NCI-H2029 (cell line): ENCODE results near the gene CCDC74A.
"Not testable (repeated sequence)": the region's sequence is repeated elsewhere in the genome, so short reads cannot be mapped to it uniquely, and the experiment has no call there.

ENCODE experiments used
- DNase-seq: peaks from one replicate; lab custom pipeline; 2025; lab: John Stamatoyannopoulos, UW

CCDC74A gene

GRCh38 chr2:131529864-131530445, 2.3 kb downstream of the CCDC74A start:
- not testable (repeated sequence) for DNase-seq

- DNase-seq = not testable (repeated sequence)
Measured at GRCh38 chr2:131530626-131531344, 3.1 kb downstream of the CCDC74A start.

GRCh38 chr2:131531547-131532185, 4.0 kb downstream of the CCDC74A start:
- not testable (repeated sequence) for DNase-seq

- DNase-seq = peak; percentile 64
Measured at GRCh38 chr2:131532723-131533608, 5.3 kb downstream of the CCDC74A start.

DNA sequence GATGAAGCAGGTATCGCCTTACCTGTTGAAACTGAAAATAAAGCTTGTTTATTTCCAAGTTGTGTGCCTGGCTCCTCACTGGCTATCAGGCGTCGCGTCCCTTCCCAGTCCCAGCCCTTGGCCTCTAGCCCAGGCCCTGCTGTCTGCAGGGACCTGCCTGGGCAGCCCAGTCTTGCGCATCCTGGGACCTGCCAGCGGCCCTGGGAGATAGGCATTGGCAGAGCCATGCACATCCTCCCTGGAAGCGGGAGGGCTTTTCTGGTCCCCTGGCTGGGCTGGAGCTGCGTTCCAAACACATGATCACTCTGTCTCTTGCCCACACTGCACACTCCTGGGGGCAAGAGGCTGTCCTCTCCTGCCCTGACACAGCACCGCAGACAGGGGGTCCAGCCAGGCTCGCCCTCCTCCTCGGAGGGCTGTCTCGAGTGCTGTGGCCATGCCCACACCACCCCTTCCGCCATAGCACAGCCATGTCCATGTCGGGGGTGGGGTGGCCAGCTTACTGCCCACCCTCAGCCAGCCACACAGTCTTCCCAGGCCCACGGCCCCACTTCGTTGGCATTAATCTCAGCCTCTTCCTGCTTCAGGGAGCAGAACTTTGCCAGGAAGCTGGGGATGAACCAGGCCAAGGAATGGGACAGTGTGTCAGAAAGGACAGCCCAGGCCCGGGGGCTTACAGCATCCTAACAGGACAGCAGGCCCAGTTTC, 6.1 kb downstream of the CCDC74A start:
- DNase-seq = peak; percentile 78

DNA sequence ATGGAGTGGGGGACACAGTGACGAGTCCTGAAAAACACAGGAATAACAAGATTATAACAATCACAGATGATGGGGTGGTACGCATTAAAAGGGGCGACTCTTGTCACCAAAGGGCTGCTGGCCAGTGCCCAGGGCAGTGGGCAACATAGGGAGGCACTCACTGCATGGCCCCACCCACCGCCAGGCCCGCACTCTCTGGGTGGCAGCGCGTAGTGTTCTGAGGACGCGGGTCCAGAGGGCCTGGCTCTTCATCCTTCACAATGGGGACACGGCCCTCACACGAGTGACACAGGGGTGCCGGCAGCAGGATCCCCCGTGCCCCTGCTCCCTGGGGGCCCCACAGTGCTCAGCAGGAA, 6.6 kb downstream of the CCDC74A start:
- not testable (repeated sequence) for DNase-seq

DNA sequence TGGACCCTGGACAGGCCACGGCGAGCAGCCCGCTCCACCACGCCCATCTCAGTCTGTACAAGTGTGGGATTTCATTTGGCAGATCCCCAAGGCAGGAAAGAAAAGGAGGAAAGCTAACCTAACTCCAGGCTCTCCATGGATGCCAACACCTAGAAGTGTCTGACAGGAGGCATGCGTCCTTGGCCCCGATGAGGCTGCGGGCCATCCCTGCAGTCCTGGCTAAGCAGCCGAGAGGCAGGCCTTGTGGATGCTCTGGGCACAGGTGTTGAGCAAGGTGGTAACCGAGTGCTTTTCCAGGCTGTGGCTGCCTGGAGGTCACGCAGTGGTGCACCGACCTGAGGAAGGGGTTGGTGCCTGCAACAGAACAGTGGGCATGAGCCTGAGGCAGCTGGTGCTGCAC, 7.3 kb downstream of the CCDC74A start:
- not testable (repeated sequence) for DNase-seq

DNA sequence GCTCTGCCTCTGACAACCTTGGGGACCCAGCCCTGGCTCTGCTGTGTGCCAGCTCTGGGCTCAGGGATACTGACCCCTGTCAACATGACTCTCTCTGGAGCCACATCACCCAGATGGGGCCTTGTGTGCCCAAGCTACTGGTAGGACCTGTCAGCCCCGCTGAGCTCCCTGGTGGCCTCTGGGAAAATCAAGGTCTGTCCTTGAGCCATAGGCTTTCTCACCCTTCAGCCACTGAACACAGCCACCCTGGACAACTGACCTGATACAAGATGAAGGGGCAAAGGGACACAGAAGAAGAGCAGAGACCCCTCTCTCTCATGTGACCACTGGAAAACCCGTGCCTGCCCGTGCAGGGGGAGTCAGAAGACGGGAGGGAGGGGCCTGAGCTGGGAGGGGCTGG, 7.8 kb downstream of the CCDC74A start:
- DNase-seq = no peak

DNA sequence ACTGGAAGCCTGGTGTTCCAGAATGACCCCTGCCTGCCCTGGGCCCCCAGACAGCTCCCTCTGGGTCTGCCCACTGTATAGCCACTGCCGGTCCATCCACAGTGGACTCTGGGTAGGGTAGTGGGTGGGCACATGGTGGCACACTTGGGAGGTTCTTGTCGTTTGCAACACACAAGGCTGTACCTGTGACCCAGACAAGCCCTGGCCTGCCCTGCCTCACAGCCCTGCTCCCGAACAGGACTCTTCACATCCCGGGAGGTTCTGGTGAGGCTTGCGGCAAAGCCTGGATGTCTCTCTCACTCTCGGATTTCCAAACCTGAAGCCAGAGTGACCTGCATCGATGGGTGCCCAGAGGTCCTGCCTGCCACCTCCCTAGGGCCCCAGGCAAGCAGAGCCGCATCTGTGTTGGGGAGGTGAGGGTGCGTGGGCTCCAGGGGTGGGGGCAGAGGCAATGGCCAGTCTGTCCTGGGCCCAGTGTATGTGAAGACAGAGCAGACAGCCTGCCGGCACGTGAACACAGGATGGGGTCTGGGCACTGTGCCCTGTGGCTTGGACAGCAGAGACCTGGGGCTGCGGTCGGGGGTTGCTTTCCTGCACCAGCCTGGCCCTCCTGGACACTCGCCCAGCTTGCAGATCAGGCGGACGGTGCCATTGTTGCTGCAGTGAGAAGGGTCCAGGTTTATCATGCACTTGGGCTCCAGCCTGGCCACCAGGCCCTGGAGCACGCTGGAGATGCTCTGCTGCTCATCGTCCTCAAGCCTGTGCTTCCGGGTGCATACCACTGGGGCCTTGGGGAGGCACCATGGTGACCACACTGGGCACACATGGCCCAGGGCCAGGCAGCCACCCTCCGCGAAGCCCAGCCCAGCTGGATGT, 8.5 kb downstream of the CCDC74A start:
- DNase-seq = not testable (repeated sequence)

DNA sequence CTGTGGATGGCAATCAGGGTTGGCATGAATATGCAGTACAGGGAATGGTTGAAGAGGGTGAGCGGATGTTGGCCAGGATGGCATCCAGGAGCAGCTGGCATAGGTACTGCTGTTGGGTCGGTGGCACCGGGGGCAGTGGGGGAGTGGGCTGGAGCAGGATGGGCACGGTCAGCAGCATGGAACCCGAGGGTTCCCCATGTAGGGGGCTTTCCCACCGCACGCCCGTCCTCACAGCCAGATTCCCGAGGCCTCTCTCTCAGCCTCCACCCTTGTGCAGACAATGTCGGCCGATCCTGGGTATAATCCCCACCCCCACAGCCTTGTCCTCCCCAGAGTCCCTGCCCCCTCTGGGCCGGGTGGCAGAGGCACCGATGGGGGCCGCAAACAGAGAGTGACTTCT, 9.2 kb downstream of the CCDC74A start:
- DNase-seq = not testable (repeated sequence)

- DNase-seq = not testable (repeated sequence)
Measured at GRCh38 chr2:131538856-131539255, 11.2 kb downstream of the CCDC74A start.

- DNase-seq = no peak
Measured at GRCh38 chr2:131542438-131543384, 15.0 kb downstream of the CCDC74A start.

GRCh38 chr2:131543385-131543891, 15.8 kb downstream of the CCDC74A start:
- no peak for DNase-seq

DNA sequence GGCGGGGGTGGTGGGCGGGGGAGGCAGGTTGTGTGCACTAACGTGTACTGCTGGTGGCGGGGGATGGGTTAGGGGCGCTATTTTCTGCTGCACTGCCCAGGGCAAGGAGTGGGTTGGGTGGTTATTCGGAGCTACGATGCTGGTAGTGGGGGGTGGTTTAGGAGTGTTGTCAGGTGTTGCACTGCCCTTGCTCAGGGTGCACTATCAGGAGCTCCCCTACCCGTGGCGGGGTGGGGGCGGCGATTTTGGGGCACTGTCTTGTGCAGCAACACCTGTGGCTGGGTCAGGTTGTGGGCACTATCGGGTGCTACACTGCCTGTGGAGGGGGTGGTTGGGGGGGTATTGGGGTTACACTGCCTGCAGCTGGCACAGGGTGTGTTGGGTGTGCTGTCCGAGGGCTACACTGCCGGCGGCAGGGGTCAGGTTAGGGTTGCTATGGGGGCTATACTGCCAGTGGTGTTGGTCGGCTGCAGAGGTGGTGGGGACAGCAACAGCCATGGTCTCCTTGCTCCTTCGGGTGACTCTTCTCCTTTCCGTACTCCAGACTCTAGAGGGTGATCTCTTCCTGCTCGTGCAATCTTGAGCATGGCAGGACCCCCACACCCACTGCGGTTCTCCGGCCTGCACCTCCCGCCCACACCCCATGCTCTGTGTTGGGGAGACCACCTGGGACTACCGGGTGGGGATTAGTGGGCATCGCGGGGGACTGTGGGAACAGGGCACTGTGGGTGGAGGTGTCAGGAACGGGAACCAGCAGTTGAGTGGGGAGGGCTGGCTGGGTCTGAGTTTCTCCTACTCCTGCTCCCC, 16.5 kb downstream of the CCDC74A start:
- DNase-seq = not testable (repeated sequence)

DNA sequence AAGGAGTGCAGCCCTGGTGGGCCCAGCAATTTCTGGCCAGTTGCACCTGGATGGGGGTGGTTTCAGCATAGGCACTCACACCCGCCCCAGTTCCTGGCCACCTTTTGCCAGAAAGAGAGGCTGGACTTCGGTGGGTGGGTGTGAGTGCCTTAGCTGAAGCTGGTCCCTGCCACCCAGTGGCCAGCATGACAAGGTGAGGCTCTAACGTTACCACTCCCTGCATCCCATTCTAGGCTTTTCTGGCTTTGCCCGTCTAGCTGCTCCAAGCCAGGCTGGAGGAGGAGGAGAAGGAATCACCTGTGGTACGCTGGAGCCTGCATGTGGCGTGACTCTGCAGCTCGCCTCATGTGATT, 17.1 kb downstream of the CCDC74A start:
- DNase-seq = not testable (repeated sequence)

DNA sequence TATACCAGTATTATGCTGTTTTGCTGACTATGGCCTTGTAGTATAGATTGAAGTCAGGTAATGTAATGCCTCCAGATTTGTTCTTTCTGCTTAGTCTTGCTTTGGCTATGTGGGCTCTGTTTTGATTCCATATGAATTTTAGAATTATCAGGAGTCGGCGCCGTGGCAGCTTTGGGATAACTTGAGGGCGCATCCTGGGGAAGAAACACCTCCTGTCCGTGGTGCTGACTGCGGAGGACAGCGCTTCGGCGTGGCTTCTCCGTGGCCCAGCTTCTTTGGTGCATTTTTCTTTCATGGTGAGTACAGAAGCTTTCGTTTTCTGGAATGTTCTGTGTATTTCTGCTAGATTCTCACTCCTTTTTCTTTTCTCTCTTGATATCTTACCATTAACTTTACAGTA, 25.2 kb downstream of the CCDC74A start:
- DNase-seq = no peak

GRCh38 chr2:131556998-131557397, 29.3 kb downstream of the CCDC74A start:
- DNase-seq = no peak

DNA sequence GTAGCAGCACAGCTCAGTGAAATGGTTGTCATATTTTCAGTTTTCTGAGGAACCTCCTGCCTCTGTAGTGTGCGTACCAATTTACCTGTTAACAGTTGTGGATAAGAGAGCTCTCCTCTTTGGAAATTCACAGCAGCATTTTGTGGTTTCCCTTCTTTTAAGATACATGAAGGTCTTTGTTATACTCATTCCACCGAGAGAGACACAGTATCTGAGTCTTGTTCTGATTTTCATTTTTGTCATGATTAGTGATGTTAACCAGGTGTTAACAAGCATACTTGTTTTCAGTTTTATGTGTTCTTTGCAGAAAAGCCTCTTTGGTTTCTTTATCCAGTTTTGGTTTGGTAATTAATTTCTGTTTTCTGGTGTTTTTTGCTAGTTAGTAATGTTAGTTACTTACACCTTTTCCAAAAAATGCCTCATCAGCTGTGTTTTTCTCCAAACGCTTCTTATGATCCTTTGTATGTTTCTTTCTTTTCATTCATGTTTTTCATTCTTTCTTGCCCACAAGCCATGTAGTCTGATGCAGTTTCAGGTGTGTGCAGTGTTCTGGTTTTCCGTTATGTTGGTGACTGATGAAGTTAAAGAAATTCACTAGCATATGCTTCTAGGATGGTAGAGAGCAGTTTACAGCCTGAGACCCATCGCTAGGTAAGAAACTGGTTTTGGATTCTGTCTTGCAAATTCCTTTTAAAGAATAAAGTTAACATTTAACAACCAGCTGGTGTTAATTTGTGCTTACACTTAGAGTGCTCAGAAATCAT, 30.1 kb downstream of the CCDC74A start:
- no peak for DNase-seq
